ENCODE results near the gene CSTA. TPM values are rescaled to one million over a fixed set of nuclear protein-coding genes. Genes with fewer than 3 reads are reported as not detected.

CSTA gene
- total RNA-seq, 1 donor from 2014 or later = not detected

DNA sequence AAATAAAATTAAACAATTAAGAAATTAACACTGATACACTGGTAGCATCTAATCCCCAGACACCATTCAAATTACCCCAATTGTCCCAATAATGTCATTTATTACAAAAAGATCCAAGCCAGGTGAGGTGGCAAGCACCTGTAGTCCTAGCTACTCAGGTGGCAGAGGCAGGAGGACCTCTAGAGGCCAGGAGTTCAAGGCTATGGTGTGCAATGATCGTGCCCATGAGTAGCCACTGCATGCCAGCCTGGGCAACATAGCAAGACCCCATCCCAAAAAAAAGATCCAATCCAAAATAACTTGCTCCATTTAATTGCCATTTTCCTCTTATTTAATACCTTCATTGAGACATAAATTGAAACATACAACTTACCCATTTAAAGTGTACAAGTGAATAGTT is 17.8 kb downstream of the CSTA start:
- no peaks in the 10 kb centered on the region for H3K36me3 Mint-ChIP-seq (ENCODE audit: low read depth)
- no peak overlapping the region for H3K4me3 Mint-ChIP-seq
- peaks cover 7% of the 10 kb centered on the region for H3K9me3 Mint-ChIP-seq
- no peak for ATAC-seq (ENCODE audit: low read depth)
- DNase-seq = no peak
- intact Hi-C loops (cut with micrococcal nuclease) = no loop called here
- TF ChIP-seq, protein P1, sequence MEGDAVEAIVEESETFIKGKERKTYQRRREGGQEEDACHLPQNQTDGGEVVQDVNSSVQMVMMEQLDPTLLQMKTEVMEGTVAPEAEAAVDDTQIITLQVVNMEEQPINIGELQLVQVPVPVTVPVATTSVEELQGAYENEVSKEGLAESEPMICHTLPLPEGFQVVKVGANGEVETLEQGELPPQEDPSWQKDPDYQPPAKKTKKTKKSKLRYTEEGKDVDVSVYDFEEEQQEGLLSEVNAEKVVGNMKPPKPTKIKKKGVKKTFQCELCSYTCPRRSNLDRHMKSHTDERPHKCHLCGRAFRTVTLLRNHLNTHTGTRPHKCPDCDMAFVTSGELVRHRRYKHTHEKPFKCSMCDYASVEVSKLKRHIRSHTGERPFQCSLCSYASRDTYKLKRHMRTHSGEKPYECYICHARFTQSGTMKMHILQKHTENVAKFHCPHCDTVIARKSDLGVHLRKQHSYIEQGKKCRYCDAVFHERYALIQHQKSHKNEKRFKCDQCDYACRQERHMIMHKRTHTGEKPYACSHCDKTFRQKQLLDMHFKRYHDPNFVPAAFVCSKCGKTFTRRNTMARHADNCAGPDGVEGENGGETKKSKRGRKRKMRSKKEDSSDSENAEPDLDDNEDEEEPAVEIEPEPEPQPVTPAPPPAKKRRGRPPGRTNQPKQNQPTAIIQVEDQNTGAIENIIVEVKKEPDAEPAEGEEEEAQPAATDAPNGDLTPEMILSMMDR (IDR thresholded peaks at IDR 0.05) = no peak
- no peak overlapping the region for H3K27ac Mint-ChIP-seq
- ChIA-PET CTCF (no interaction called here), POLR2A (interaction anchor here (0.5 kb wide), 1 partner anchor 15 kb away, joined by 8 read pairs; no protein-coding TSS in a partner anchor)
- H3K4me1 Mint-ChIP-seq = no peaks in the 10 kb centered on the region
- peaks cover 2% of the 10 kb centered on the region for H3K27me3 Mint-ChIP-seq

DNA sequence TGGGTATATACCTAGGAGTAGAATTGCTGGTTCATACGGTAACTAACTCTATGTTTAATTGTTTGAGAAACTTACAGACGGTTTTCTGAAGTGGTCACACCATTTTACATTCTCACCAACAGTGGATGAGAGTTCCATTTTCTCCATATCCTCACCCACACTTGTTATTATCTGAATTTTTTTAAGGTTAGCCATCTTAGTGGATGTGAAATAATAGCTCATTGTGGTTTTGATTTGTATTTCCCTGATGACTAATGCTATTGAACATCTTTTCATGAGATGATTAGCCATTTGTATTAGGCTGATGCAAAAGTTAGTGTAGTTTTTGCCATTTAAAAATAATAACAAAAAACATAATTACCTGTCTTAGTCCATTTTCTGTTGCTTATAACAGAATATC is 18.6 kb downstream of the CSTA start:
- Mint-ChIP-seq H3K4me3 (no peak overlapping the region), H3K36me3 (ENCODE audit: low read depth) (no peaks in the 10 kb centered on the region), H3K27me3 (peaks cover 2% of the 10 kb centered on the region), H3K9me3 (peaks cover 7% of the 10 kb centered on the region), H3K27ac (no peak overlapping the region), H3K4me1 (no peaks in the 10 kb centered on the region)
- DNase-seq (no peak), ATAC-seq (ENCODE audit: low read depth) (no peak)
- ChIA-PET CTCF (no interaction called here), POLR2A (no interaction called here)
- TF ChIP-seq, protein P1 (IDR thresholded peaks at IDR 0.05) = no peak
- intact Hi-C loops (cut with micrococcal nuclease) = no loop called here

DNA sequence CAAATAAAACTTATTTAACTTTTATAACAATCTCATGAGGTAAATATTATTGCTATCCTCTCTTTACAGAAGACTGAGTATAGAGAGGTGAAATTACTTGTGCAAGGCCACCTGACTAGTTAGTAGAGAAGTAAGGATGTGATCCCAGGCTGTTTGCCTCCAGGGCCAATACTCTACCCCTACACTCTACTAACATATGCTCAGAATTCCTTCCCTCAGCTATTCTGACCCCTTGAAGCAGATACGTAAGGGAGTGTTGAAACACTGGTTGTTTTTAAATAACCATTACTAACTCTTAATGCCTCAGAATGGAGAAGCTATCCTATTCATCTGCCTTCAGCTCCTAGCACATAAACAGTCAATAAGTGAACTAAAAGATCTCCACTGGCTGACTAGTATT is 24.1 kb downstream of the CSTA start:
- intact Hi-C loops (cut with micrococcal nuclease) = no loop called here
- ATAC-seq (ENCODE audit: low read depth) (no peak), DNase-seq (no peak)
- H3K4me1 Mint-ChIP-seq = no peaks in the 10 kb centered on the region
- no peak overlapping the region for H3K4me3 Mint-ChIP-seq
- TF ChIP-seq, protein P1 (IDR thresholded peaks at IDR 0.05) = no peak
- no peaks in the 10 kb centered on the region for H3K27me3 Mint-ChIP-seq
- H3K27ac Mint-ChIP-seq = no peak overlapping the region
- ChIA-PET CTCF (no interaction called here), POLR2A (interaction anchor here (0.7 kb wide), 1 partner anchor 54 kb away, joined by 3 read pairs; no protein-coding TSS in a partner anchor)
- H3K9me3 Mint-ChIP-seq = peaks cover 2% of the 10 kb centered on the region
- no peaks in the 10 kb centered on the region for H3K36me3 Mint-ChIP-seq (ENCODE audit: low read depth)

DNA sequence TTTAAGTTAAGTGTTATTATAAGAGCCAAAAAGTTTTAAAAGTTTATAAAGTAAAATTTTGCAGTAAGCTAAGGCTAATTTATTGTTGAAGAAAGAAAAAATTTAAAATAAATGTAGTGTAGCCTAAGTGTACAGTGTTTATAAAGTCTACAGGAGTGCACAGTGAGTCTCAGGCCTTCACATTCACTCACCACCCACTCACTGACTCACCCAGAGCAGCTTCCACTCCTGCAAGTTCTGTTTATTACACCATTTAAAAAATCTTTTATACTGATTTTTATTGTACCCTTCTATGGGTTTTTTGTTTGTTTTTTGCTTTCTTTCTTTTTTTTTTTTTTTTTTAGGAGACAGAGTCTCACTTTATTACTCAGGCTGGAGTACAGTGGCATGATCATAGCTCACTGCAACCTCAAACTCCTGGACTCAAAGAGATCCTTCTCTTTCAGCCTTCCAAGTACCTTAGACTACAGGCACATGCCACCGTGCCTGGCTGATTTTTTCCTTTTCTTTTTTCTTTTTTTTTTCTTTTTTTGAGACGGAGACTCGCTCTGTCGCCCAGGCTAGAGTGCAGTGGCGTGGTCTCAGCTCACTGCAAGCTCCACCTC is 25.9 kb downstream of the CSTA start:
- no peak overlapping the region for H3K27ac Mint-ChIP-seq
- H3K4me1 Mint-ChIP-seq = no peaks in the 10 kb centered on the region
- H3K36me3 Mint-ChIP-seq (ENCODE audit: low read depth) = no peaks in the 10 kb centered on the region
- TF ChIP-seq, protein P1 (IDR thresholded peaks at IDR 0.05) = no peak
- intact Hi-C loops (cut with micrococcal nuclease) = no loop called here
- ATAC-seq (ENCODE audit: low read depth) = no peak
- no peak for DNase-seq
- no peak overlapping the region for H3K4me3 Mint-ChIP-seq
- POLR2A ChIA-PET = no interaction called here
- CTCF ChIA-PET = interaction anchor here (0.6 kb wide), 1 partner anchor 257 kb away, joined by 3 read pairs; no protein-coding TSS in a partner anchor
- peaks cover 2% of the 10 kb centered on the region for H3K9me3 Mint-ChIP-seq
- H3K27me3 Mint-ChIP-seq = no peaks in the 10 kb centered on the region

DNA sequence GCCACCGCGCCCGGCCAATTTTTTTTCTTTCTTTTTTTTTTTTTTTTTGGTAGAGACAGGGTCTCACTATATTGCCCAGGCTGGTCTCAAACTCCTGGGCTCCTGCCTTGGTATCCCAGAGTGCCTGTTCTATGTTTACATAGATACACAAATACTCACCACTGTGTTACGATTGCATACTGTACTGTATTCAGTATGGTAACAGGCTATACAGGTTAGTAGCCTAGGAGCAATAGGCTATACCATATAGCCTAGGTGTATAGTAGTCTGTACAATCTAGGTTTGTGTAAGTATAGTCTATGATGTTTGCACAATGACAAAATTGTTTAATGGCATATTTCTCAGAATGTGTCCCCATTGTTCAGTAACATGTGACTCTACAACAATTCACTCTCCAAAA is 26.6 kb downstream of the CSTA start:
- H3K36me3 Mint-ChIP-seq (ENCODE audit: low read depth) = no peaks in the 10 kb centered on the region
- ChIA-PET CTCF (interaction anchor here (0.6 kb wide), 1 partner anchor 257 kb away, joined by 3 read pairs; no protein-coding TSS in a partner anchor), POLR2A (no interaction called here)
- H3K9me3 Mint-ChIP-seq = peaks cover 2% of the 10 kb centered on the region
- intact Hi-C loops (cut with micrococcal nuclease) = no loop called here
- DNase-seq (no peak), ATAC-seq (ENCODE audit: low read depth) (no peak)
- no peak overlapping the region for H3K4me3 Mint-ChIP-seq
- TF ChIP-seq, protein P1 (IDR thresholded peaks at IDR 0.05) = no peak
- no peaks in the 10 kb centered on the region for H3K27me3 Mint-ChIP-seq
- H3K27ac Mint-ChIP-seq = no peak overlapping the region
- H3K4me1 Mint-ChIP-seq = no peaks in the 10 kb centered on the region

All from activated B cell treated with CpG ODN at 0.5 μM for 24 hours (primary cell).